Endothelial cell of umbilical vein (primary cell): ENCODE results near the gene SKI. TPM values are rescaled to one million over a fixed set of nuclear protein-coding genes. Genes with fewer than 3 reads are reported as not detected.

Source experiments
- BruUV-seq: library from RNA; stranded (reverse); fragments of 400-500 nt; replicated peaks from 2 replicates; lab custom pipeline; 2021; lab: Mats Ljungman, UMichigan
- CTCF ChIA-PET: fragments of 300-600, 350-600 bp; sonication (Branson Sonifier 250); formaldehyde crosslinking; loops from one replicate; lab custom pipeline; 2021; ENCODE audit warnings: antibody characterized with exemption, inconsistent platforms; lab: Charles Lee
- POLR2A ChIA-PET: fragments of 300-600, 350-600 bp; sonication (Branson Sonifier 250); formaldehyde crosslinking; loops from one replicate; lab custom pipeline; 2021; ENCODE audit warnings: antibody characterized with exemption, inconsistent platforms; lab: Charles Lee
- DNase-seq: peaks from one replicate; pipeline ENCODE4 v3.0.0-alpha.2; 2011; ENCODE audit warnings: low read depth, low spot score
- FAIRE-seq: peaks from 2 replicates; lab custom pipeline; 2011; peaks lifted over from hg19 to GRCh38; lab: Jason Lieb, UNC
- H2AFZ ChIP-seq: 2 replicates; pipeline ENCODE4 v1.6.0; 2012; ENCODE audit warnings: low read depth, low read length, control low read depth, inconsistent platforms
- H3K27ac ChIP-seq: 2 replicates; pipeline ENCODE4 v1.5.1; 2011; ENCODE audit warnings: low read depth, mild to moderate bottlenecking, control low read depth, low read length, moderate library complexity; ENCODE audit not compliant: insufficient read depth
- H3K27me3 ChIP-seq, 2 experiments: 2 replicates each; pipeline versions ENCODE4 v1.6.0 to v1.6.1; 2011; ENCODE audit warnings: low read length in 2 of 2, mixed read lengths in 1 of 2; ENCODE audit not compliant: control insufficient read depth in 2 of 2, insufficient read depth in 2 of 2
- H3K36me3 ChIP-seq, 2 experiments: 2 replicates in 1 of 2; 3 replicates in 1 of 2; pipeline ENCODE4 v1.5.1; 2011; ENCODE audit warnings: low read length in 2 of 2, mild to moderate bottlenecking in 1 of 2, moderate library complexity in 1 of 2; ENCODE audit not compliant: control insufficient read depth in 2 of 2, insufficient read depth in 2 of 2; ENCODE audit errors: extremely low read depth in 1 of 2
- H3K4me1 ChIP-seq: 3 replicates; pipeline ENCODE4 v1.5.1; 2011; ENCODE audit warnings: mild to moderate bottlenecking, low read length; ENCODE audit not compliant: control insufficient read depth, insufficient read depth; ENCODE audit errors: extremely low read depth
- H3K4me2 ChIP-seq: 2 replicates; pipeline ENCODE4 v1.6.1; 2011; ENCODE audit warnings: low read length, control low read depth, mixed read lengths; ENCODE audit not compliant: insufficient read depth
- H3K4me3 ChIP-seq, 3 experiments: fragments of 200-600 bp in 1 of 3; sonication (generic), shearing (Covaris generic) in 1 of 3; replicated peaks in 1 of 3; 2 replicates each; pipeline ENCODE4 v1.5.1; 2011 to 2016; ENCODE audit warnings: control low read depth in 3 of 3, low read length in 3 of 3, mild to moderate bottlenecking in 2 of 3, inconsistent platforms in 1 of 3, low read depth in 1 of 3, moderate library complexity in 1 of 3; ENCODE audit not compliant: insufficient read depth in 1 of 3
- H3K79me2 ChIP-seq: 2 replicates; pipeline ENCODE4 v1.6.0; 2012; ENCODE audit warnings: low read length, inconsistent platforms; ENCODE audit not compliant: control insufficient read depth, insufficient read depth
- H3K9ac ChIP-seq: replicated peaks from 2 replicates; pipeline ENCODE3; 2011; ENCODE audit warnings: low read length, control low read depth; ENCODE audit not compliant: insufficient read depth; ENCODE audit errors: extremely low read depth
- H3K9me1 ChIP-seq: replicated peaks from 3 replicates; pipeline ENCODE4 v1.6.0; 2011; ENCODE audit warnings: mild to moderate bottlenecking, low read length; ENCODE audit not compliant: control insufficient read depth, insufficient read depth; ENCODE audit errors: extremely low read depth
- H3K9me3 ChIP-seq: replicated peaks from 2 replicates; pipeline ENCODE4 v1.5.1; 2012; ENCODE audit warnings: low read length, inconsistent platforms; ENCODE audit not compliant: control insufficient read depth, insufficient read depth
- H4K20me1 ChIP-seq: replicated peaks from 2 replicates; pipeline ENCODE3; 2011; ENCODE audit warnings: mild to moderate bottlenecking, low read length; ENCODE audit not compliant: control insufficient read depth, insufficient read depth; ENCODE audit errors: extremely low read depth
- EZH2 ChIP-seq: IDR thresholded peaks from 2 replicates; pipeline ENCODE4 v1.6.1; 2012; ENCODE audit warnings: borderline replicate concordance, low read depth, mild to moderate bottlenecking, moderate library complexity, low read length, inconsistent platforms; ENCODE audit not compliant: severe bottlenecking
- FOS ChIP-seq: IDR thresholded peaks from 2 replicates; pipeline ENCODE4 v1.6.1; 2011; ENCODE audit warnings: mild to moderate bottlenecking, low read length, moderate library complexity, borderline replicate concordance; ENCODE audit not compliant: insufficient read depth
- GATA2 ChIP-seq: IDR thresholded peaks from 2 replicates; pipeline ENCODE4 v1.7.0; 2011; ENCODE audit warnings: low read depth, mild to moderate bottlenecking, moderate library complexity, mixed read lengths, low read length; ENCODE audit not compliant: insufficient read length, insufficient read depth
- JUN ChIP-seq: IDR thresholded peaks from 2 replicates; pipeline ENCODE4 v1.6.1; 2011; ENCODE audit warnings: borderline replicate concordance, low read depth; ENCODE audit not compliant: insufficient read length, insufficient read depth
- MYC ChIP-seq: IDR thresholded peaks from one replicate; pipeline ENCODE4 v1.6.1; 2011; ENCODE audit warnings: mild to moderate bottlenecking, low read depth, low read length
- POLR2A ChIP-seq: IDR thresholded peaks from 2 replicates; pipeline ENCODE4 v1.6.1; 2012; ENCODE audit warnings: low read depth, mild to moderate bottlenecking, control low read depth, low read length
- POLR2AphosphoS5 ChIP-seq: IDR thresholded peaks from 2 replicates; pipeline ENCODE4 v1.6.1; 2012; ENCODE audit warnings: low read depth, mild to moderate bottlenecking, control low read depth, low read length, moderate library complexity; ENCODE audit not compliant: insufficient read depth
- dilution Hi-C: fragments of 300-500 bp; cut with MboI; formaldehyde crosslinking; loops from one replicate; pipeline ENCODE4 v1.15.0; 2019; ENCODE audit warnings: low sequenced_read_pairs; ENCODE audit not compliant: extremely low pct_ligation_motif_present
- intact Hi-C: fragments of 100-400 bp; cut with micrococcal nuclease; formaldehyde crosslinking; loops from one replicate; pipeline ENCODE4 v1.10.0; 2022
- polyA plus RNA-seq, 4 experiments: library from polyadenylated mRNA; depleted of rRNA in 3 of 4; stranded (reverse) in 3 of 4; unstranded in 1 of 4; fragments of >200 nt; gene quantifications; 2 replicates each; pipeline versions ENCODE4 v1.2.1 to v1.2.3, GENCODE V29; 2011 to 2012; ENCODE audit warnings: missing spikeins in 1 of 4
- total RNA-seq: library from RNA; stranded (reverse); gene quantifications from 2 replicates; pipeline ENCODE4 v1.2.3, GENCODE V29; 2021
- TF ChIP-seq, protein P1 (sequence below), 2 donors: IDR thresholded peaks; 1 replicate in 1 of 2; 2 replicates in 1 of 2; pipeline ENCODE4 v1.5.1; 2011; ENCODE audit warnings: low read length in 2 of 2, mild to moderate bottlenecking in 2 of 2, moderate library complexity in 2 of 2, control low read depth in 1 of 2, inconsistent platforms in 1 of 2, low read depth in 1 of 2; ENCODE audit not compliant: insufficient read depth in 1 of 2; ENCODE audit errors: extremely low read depth in 1 of 2
- TF ChIP-seq, protein P2 (sequence below): IDR thresholded peaks from 2 replicates; pipeline ENCODE4 v1.6.1; 2011; ENCODE audit not compliant: insufficient read depth, insufficient read length

SKI gene
- total and polyA plus RNA-seq, 2 donors (not counting 3 experiments of a cell fraction or from before 2014, with no cell fraction given), result 11.6 to 80.3 TPM

DNA sequence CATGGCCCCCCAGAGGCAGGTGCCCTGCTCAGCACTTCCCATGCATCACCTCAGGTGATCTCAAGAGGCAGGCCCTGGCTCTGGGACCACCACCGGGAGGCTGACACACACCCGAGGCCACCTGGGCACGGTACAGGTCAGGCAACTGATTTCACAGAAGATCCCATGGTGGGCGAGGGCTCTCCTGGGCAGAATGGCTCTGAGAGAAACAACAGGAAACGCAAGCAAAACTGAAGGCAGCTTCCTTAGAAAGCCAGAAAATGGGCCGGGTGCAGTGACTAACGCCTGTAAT is 11.4 kb upstream of the SKI start:
- H3K9me1 ChIP-seq, result no peaks in the 10 kb centered on the region
- intact Hi-C loops, result no loop called here
- ChIA-PET POLR2A (no interaction called here), CTCF (interaction anchor here (1.2 kb wide), 1 partner anchor 165 kb away, joined by 5 read pairs; no protein-coding TSS in a partner anchor)
- no TSS peak for BruUV-seq
- no peaks in the 10 kb centered on the region for H3K9me3 ChIP-seq
- H3K27me3 ChIP-seq, result no peaks in the 10 kb centered on the region
- H3K79me2 ChIP-seq, result no peaks in the 10 kb centered on the region
- no peak overlapping the region for H2AFZ ChIP-seq
- DNase-seq (no peak), FAIRE-seq (no peak)
- no peak overlapping the region for H3K4me3 ChIP-seq
- H3K36me3 ChIP-seq, result no peaks in the 10 kb centered on the region
- H3K4me1 ChIP-seq, result peaks cover 27% of the 10 kb centered on the region
- H3K4me2 ChIP-seq, result no peak overlapping the region
- H3K27ac ChIP-seq, result no peak overlapping the region
- dilution Hi-C loops, result loop anchor here (10.0 kb wide), 1 partner anchor 88 kb away; no protein-coding TSS in a partner anchor
- TF ChIP-seq EZH2, result no peak
- no peak overlapping the region for H3K9ac ChIP-seq
- H4K20me1 ChIP-seq, result no peaks in the 10 kb centered on the region

DNA sequence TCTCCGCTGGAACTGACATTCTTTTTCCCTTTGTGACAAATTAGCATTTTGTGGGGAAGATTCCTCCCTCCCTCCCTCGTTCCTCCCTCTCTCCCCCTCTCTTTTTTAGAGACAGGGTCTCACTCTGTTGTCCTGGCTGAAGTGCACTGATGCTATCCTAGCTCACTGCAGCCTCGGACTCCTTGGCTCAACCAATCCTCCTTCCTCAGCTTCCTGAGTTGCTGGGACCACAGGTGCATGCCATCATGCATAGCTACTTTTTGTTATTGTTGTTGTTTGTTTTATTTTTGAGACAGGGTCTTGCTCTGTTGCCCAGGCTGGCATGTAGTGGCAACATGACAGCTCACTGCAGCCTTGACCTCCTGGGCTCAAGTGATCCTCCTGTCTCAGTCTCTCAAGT is 6.8 kb upstream of the SKI start:
- Histone ChIP-seq H3K27ac (no peak overlapping the region), H3K79me2 (no peaks in the 10 kb centered on the region), H3K9me3 (no peaks in the 10 kb centered on the region), H3K9me1 (no peaks in the 10 kb centered on the region), H3K27me3 (no peaks in the 10 kb centered on the region), H3K4me1 (no peaks in the 10 kb centered on the region), H3K9ac (no peak overlapping the region), H3K4me3 (no peak overlapping the region), H3K36me3 (no peaks in the 10 kb centered on the region), H4K20me1 (no peaks in the 10 kb centered on the region), H3K4me2 (no peak overlapping the region), H2AFZ (no peak overlapping the region)
- FAIRE-seq, result no peak
- ChIA-PET POLR2A (no interaction called here), CTCF (interaction anchor here (0.6 to 0.8 kb wide), 2 partner anchors 9 to 148 kb away, joined by 3 read pairs; no protein-coding TSS in a partner anchor)
- intact Hi-C loops (no loop called here), dilution Hi-C loops (no loop called here)
- no TSS peak for BruUV-seq
- no peak for DNase-seq
- TF ChIP-seq FOS (no peak), POLR2A (no peak), EZH2 (no peak), POLR2AphosphoS5 (no peak), JUN (no peak), GATA2 (no peak), MYC (no peak)
- TF ChIP-seq, protein P1, sequence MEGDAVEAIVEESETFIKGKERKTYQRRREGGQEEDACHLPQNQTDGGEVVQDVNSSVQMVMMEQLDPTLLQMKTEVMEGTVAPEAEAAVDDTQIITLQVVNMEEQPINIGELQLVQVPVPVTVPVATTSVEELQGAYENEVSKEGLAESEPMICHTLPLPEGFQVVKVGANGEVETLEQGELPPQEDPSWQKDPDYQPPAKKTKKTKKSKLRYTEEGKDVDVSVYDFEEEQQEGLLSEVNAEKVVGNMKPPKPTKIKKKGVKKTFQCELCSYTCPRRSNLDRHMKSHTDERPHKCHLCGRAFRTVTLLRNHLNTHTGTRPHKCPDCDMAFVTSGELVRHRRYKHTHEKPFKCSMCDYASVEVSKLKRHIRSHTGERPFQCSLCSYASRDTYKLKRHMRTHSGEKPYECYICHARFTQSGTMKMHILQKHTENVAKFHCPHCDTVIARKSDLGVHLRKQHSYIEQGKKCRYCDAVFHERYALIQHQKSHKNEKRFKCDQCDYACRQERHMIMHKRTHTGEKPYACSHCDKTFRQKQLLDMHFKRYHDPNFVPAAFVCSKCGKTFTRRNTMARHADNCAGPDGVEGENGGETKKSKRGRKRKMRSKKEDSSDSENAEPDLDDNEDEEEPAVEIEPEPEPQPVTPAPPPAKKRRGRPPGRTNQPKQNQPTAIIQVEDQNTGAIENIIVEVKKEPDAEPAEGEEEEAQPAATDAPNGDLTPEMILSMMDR (IDR thresholded peaks at IDR 0.05; ENCODE audit: extremely low read depth in 1 of 2, insufficient read depth in 1 of 2, low read depth in 1 of 2, low read length in 2 of 2), result no peak
- TF ChIP-seq, protein P2, sequence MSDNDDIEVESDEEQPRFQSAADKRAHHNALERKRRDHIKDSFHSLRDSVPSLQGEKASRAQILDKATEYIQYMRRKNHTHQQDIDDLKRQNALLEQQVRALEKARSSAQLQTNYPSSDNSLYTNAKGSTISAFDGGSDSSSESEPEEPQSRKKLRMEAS, result no peak
